Fibroblast of skin of back (primary cell): ENCODE results near the gene LOXL3.
A peak's percentile ranks its signal among the peaks of the same experiment; 100 is the strongest.
"Not testable (repeated sequence)": the region's sequence is repeated elsewhere in the genome, so short reads cannot be mapped to it uniquely, and the experiment has no call there.

Experiments
- DNase-seq: peaks from one replicate; pipeline ENCODE4 v3.0.0-alpha.2; 2013

Gene LOXL3

GRCh38 chr2:74489906-74490305, 63.8 kb downstream of the LOXL3 start:
- DNase-seq = no peak

GRCh38 chr2:74488643-74489481, 64.9 kb downstream of the LOXL3 start:
- no peak for DNase-seq

GRCh38 chr2:74486141-74486540, 67.6 kb downstream of the LOXL3 start:
- no peak for DNase-seq

GRCh38 chr2:74483675-74484164, 70.0 kb downstream of the LOXL3 start:
- not testable (repeated sequence) for DNase-seq

- peak; percentile 96 for DNase-seq
Measured at GRCh38 chr2:74482801-74483674, 70.7 kb downstream of the LOXL3 start, which contains the start of the genes CCDC142 and TTC31. TSS of gene CCDC142 (minus strand) at chr2:74482998. CDS start at chr2:74482837, 161 bp downstream. TSS of gene TTC31 (plus strand) at chr2:74483081. CDS start at chr2:74483096, 15 bp downstream.
